Measurements from ENCODE around the gene CYRIA. TPM values are rescaled to one million over a fixed set of nuclear protein-coding genes. Genes with fewer than 3 reads are reported as not detected.

CYRIA gene
- total and polyA plus RNA-seq, 2 donors (not counting 1 experiment from before 2014, with no cell fraction given): 6.3 to 10.2 TPM

GRCh38 chr2:16655905-16656642, 9.6 kb downstream of the CYRIA start:
- H3K9me3 ChIP-seq (ENCODE audit: control insufficient read depth, insufficient read depth, low read depth, low read length): no peaks in the 10 kb centered on the region
- no peak overlapping the region for H3K27ac ChIP-seq (ENCODE audit: insufficient read depth, low read length)
- no peak for DNase-seq (ENCODE audit: low read depth in 2 of 2)
- H4K20me1 ChIP-seq (ENCODE audit: control insufficient read depth, extremely low read depth, insufficient read depth, low read length): no peaks in the 10 kb centered on the region
- H3K4me2 ChIP-seq (ENCODE audit: extremely low read depth, insufficient read depth, low read length): no peak overlapping the region
- no peak overlapping the region for H2AFZ ChIP-seq (ENCODE audit: low read length)
- TF ChIP-seq EZH2 (IDR thresholded peaks at IDR 0.05; ENCODE audit: low read length, missing control alignments) (no peak), CTCF (conservative IDR thresholded peaks at IDR 0.05 in 1 of 2, IDR thresholded peaks at IDR 0.05 in 1 of 2; ENCODE audit: low read depth in 1 of 2, low read length in 2 of 2) (no peak)
- H3K27me3 ChIP-seq (ENCODE audit: control insufficient read depth, insufficient read depth, low read length): no peaks in the 10 kb centered on the region
- H3K36me3 ChIP-seq (ENCODE audit: control insufficient read depth, insufficient read depth, low read length): no peaks in the 10 kb centered on the region
- H3K4me1 ChIP-seq (ENCODE audit: control insufficient read depth, extremely low read depth, insufficient read depth, low read length): peaks cover 13% of the 10 kb centered on the region
- no peak overlapping the region for H3K9ac ChIP-seq (ENCODE audit: insufficient read depth, low read length)
- H3K4me3 ChIP-seq (replicated peaks in 1 of 4; ENCODE audit: control extremely low read depth in 1 of 4, insufficient read depth in 1 of 4, low read depth in 3 of 4, low read length in 4 of 4): no peak overlapping the region
- H3K79me2 ChIP-seq (ENCODE audit: control insufficient read depth, insufficient read depth, low read length): no peaks in the 10 kb centered on the region

GRCh38 chr2:16655445-16655837, 10.2 kb downstream of the CYRIA start:
- Histone ChIP-seq H3K9ac (ENCODE audit: insufficient read depth, low read length) (no peak overlapping the region), H3K4me3 (replicated peaks in 1 of 4; ENCODE audit: control extremely low read depth in 1 of 4, insufficient read depth in 1 of 4, low read depth in 3 of 4, low read length in 4 of 4) (no peak overlapping the region), H3K36me3 (ENCODE audit: control insufficient read depth, insufficient read depth, low read length) (no peaks in the 10 kb centered on the region), H4K20me1 (ENCODE audit: control insufficient read depth, extremely low read depth, insufficient read depth, low read length) (no peaks in the 10 kb centered on the region), H3K9me3 (ENCODE audit: control insufficient read depth, insufficient read depth, low read depth, low read length) (no peaks in the 10 kb centered on the region), H3K4me2 (ENCODE audit: extremely low read depth, insufficient read depth, low read length) (no peak overlapping the region), H2AFZ (ENCODE audit: low read length) (no peak overlapping the region), H3K79me2 (ENCODE audit: control insufficient read depth, insufficient read depth, low read length) (no peaks in the 10 kb centered on the region), H3K4me1 (ENCODE audit: control insufficient read depth, extremely low read depth, insufficient read depth, low read length) (peaks cover 15% of the 10 kb centered on the region), H3K27ac (ENCODE audit: insufficient read depth, low read length) (no peak overlapping the region), H3K27me3 (ENCODE audit: control insufficient read depth, insufficient read depth, low read length) (no peaks in the 10 kb centered on the region)
- TF ChIP-seq EZH2 (IDR thresholded peaks at IDR 0.05; ENCODE audit: low read length, missing control alignments) (no peak), CTCF (conservative IDR thresholded peaks at IDR 0.05 in 1 of 2, IDR thresholded peaks at IDR 0.05 in 1 of 2; ENCODE audit: low read depth in 1 of 2, low read length in 2 of 2) (no peak)
- DNase-seq (ENCODE audit: low read depth in 2 of 2): no peak

GRCh38 chr2:16654833-16655444, 10.7 kb downstream of the CYRIA start:
- Histone ChIP-seq H2AFZ (ENCODE audit: low read length) (no peak overlapping the region), H3K4me1 (ENCODE audit: control insufficient read depth, extremely low read depth, insufficient read depth, low read length) (peaks cover 18% of the 10 kb centered on the region), H3K36me3 (ENCODE audit: control insufficient read depth, insufficient read depth, low read length) (no peaks in the 10 kb centered on the region), H3K27ac (ENCODE audit: insufficient read depth, low read length) (no peak overlapping the region), H4K20me1 (ENCODE audit: control insufficient read depth, extremely low read depth, insufficient read depth, low read length) (no peaks in the 10 kb centered on the region), H3K4me2 (ENCODE audit: extremely low read depth, insufficient read depth, low read length) (no peak overlapping the region), H3K9me3 (ENCODE audit: control insufficient read depth, insufficient read depth, low read depth, low read length) (no peaks in the 10 kb centered on the region), H3K27me3 (ENCODE audit: control insufficient read depth, insufficient read depth, low read length) (no peaks in the 10 kb centered on the region), H3K4me3 (replicated peaks in 1 of 4; ENCODE audit: control extremely low read depth in 1 of 4, insufficient read depth in 1 of 4, low read depth in 3 of 4, low read length in 4 of 4) (no peak overlapping the region), H3K9ac (ENCODE audit: insufficient read depth, low read length) (no peak overlapping the region), H3K79me2 (ENCODE audit: control insufficient read depth, insufficient read depth, low read length) (no peaks in the 10 kb centered on the region)
- TF ChIP-seq EZH2 (IDR thresholded peaks at IDR 0.05; ENCODE audit: low read length, missing control alignments) (no peak), CTCF (conservative IDR thresholded peaks at IDR 0.05 in 1 of 2, IDR thresholded peaks at IDR 0.05 in 1 of 2; ENCODE audit: low read depth in 1 of 2, low read length in 2 of 2) (no peak)
- no peak for DNase-seq (ENCODE audit: low read depth in 2 of 2)
